Measurements from ENCODE around the gene PTPN3.

Gene PTPN3

DNA sequence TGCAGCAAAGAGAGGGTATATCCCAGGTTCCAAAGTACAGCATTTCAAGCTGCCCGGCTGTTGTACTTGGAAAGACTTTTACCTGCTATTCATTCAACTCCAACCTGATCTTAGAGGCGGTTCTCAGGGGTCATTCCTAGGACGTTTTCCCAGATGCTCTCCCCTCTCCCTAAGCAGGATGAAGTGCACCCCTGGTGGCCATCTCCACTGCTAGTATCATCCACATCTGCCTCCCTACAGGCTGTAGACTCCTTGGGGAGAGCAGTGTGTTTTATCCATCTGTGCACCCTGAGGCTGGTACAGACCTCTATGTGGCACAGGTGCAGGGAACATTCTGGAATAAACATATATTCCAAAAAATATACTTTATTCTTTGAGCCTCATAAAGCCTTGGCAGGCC is 56.8 kb downstream of the PTPN3 start:
- Histone ChIP-seq H2BK12ac (ENCODE audit: low read length in 2 of 2) (no peak overlapping the region), H4K91ac (ENCODE audit: low read length) (no peak overlapping the region), H3K4me1 (ENCODE audit: control insufficient read depth, insufficient read depth, low read depth, low read length) (no peaks in the 10 kb centered on the region), H2BK5ac (ENCODE audit: low read depth, low read length, poor library complexity, severe bottlenecking) (no peak overlapping the region), H3K9ac (ENCODE audit: low read length) (peak overlapping the region; percentile 65), H3K27ac (ENCODE audit: low read length, poor library complexity, severe bottlenecking) (no peak overlapping the region), H3K18ac (ENCODE audit: low read depth in 1 of 2, low read length in 2 of 2) (no peak overlapping the region), H3K4me2 (ENCODE audit: low read length, poor library complexity, severe bottlenecking) (no peak overlapping the region), H2BK15ac (ENCODE audit: low read depth, poor library complexity, severe bottlenecking) (no peak overlapping the region), H2BK120ac (ENCODE audit: low read depth, low read length) (no peak overlapping the region), H3K36me3 (ENCODE audit: control insufficient read depth in 1 of 2, insufficient read depth in 2 of 2, low read depth in 1 of 2, low read length in 2 of 2) (peaks cover 0 to 42% of the 10 kb centered on the region in 2 experiments), H3K27me3 (ENCODE audit: control insufficient read depth in 1 of 2, insufficient read depth in 1 of 2, low read length in 2 of 2) (peaks cover 0 to 16% of the 10 kb centered on the region in 2 experiments), H2AFZ (ENCODE audit: low read depth, low read length) (no peak overlapping the region), H3K4me3 (ENCODE audit: insufficient read depth in 1 of 2, low read depth in 1 of 2, low read length in 2 of 2) (no peak overlapping the region), H3K79me1 (replicated peaks; ENCODE audit: low read length, poor library complexity, severe bottlenecking) (peaks cover 8% of the 10 kb centered on the region), H2AK5ac (ENCODE audit: low read length, severe bottlenecking) (no peak overlapping the region), H3K9me3 (ENCODE audit: control insufficient read depth, low read length) (no peaks in the 10 kb centered on the region), H3K14ac (ENCODE audit: low read length in 2 of 2) (no peak overlapping the region), H3K4ac (ENCODE audit: low read depth in 1 of 2, low read length in 2 of 2) (no peak overlapping the region), H3K23ac (ENCODE audit: low read length in 2 of 2) (no peak overlapping the region), H4K8ac (ENCODE audit: low read length) (no peak overlapping the region)
- peak; percentile 20 for DNase-seq
- 56% methylated on average over 3 of the region's 3 CpGs for WGBS

- Histone ChIP-seq H3K4me1 (ENCODE audit: control insufficient read depth, insufficient read depth, low read depth, low read length) (no peaks in the 10 kb centered on the region), H3K4me2 (ENCODE audit: low read length, poor library complexity, severe bottlenecking) (no peak overlapping the region), H3K23ac (ENCODE audit: low read length in 2 of 2) (no peak overlapping the region), H3K4me3 (ENCODE audit: insufficient read depth in 1 of 2, low read depth in 1 of 2, low read length in 2 of 2) (no peak overlapping the region), H3K9me3 (ENCODE audit: control insufficient read depth, low read length) (no peaks in the 10 kb centered on the region), H2BK120ac (ENCODE audit: low read depth, low read length) (no peak overlapping the region), H3K14ac (ENCODE audit: low read length in 2 of 2) (no peak overlapping the region), H3K27me3 (ENCODE audit: control insufficient read depth in 1 of 2, insufficient read depth in 1 of 2, low read length in 2 of 2) (peaks cover 0 to 16% of the 10 kb centered on the region in 2 experiments), H2BK5ac (ENCODE audit: low read depth, low read length, poor library complexity, severe bottlenecking) (no peak overlapping the region), H4K8ac (ENCODE audit: low read length) (no peak overlapping the region), H3K36me3 (ENCODE audit: control insufficient read depth in 1 of 2, insufficient read depth in 2 of 2, low read depth in 1 of 2, low read length in 2 of 2) (peaks cover 0 to 38% of the 10 kb centered on the region in 2 experiments), H2BK12ac (ENCODE audit: low read length in 2 of 2) (no peak overlapping the region), H2AK5ac (ENCODE audit: low read length, severe bottlenecking) (no peak overlapping the region), H2BK15ac (ENCODE audit: low read depth, poor library complexity, severe bottlenecking) (no peak overlapping the region), H3K4ac (ENCODE audit: low read depth in 1 of 2, low read length in 2 of 2) (no peak overlapping the region), H3K18ac (ENCODE audit: low read depth in 1 of 2, low read length in 2 of 2) (no peak overlapping the region), H3K9ac (ENCODE audit: low read length) (peak overlapping the region; percentile 65), H3K79me1 (replicated peaks; ENCODE audit: low read length, poor library complexity, severe bottlenecking) (peaks cover 7% of the 10 kb centered on the region), H2AFZ (ENCODE audit: low read depth, low read length) (no peak overlapping the region), H3K27ac (ENCODE audit: low read length, poor library complexity, severe bottlenecking) (no peak overlapping the region), H4K91ac (ENCODE audit: low read length) (no peak overlapping the region)
- DNase-seq, result peak; percentile 91
- 13% methylated on average over 4 of the region's 4 CpGs for WGBS
Observed at GRCh38 chr9:109440797-109441287, 57.3 kb downstream of the PTPN3 start.

DNA sequence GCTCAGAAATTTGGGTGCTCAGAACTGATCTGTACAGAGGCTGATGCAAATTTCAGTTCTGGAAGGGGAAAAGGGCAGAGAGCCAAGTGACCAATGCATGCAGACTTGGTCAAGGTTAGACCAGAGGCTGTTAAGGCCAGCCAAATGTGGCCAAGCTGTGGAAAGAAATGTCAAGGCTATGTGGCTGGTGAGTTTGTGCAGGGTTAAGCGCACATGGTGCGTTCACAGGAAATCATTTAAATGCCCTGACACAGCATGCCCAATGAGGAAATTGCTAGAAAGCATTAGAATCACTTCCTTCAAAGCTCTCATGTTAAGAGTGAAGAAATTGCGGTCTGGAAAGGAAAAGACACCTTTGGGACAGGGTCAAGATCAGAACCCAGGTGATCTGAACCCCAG is 58.0 kb downstream of the PTPN3 start:
- peaks cover 8% of the 10 kb centered on the region for H3K79me1 ChIP-seq (replicated peaks; ENCODE audit: low read length, poor library complexity, severe bottlenecking)
- no peak overlapping the region for H3K4ac ChIP-seq (ENCODE audit: low read depth in 1 of 2, low read length in 2 of 2)
- no peak overlapping the region for H3K27ac ChIP-seq (ENCODE audit: low read length, poor library complexity, severe bottlenecking)
- no peak overlapping the region for H2BK12ac ChIP-seq (ENCODE audit: low read length in 2 of 2)
- H3K4me1 ChIP-seq (ENCODE audit: control insufficient read depth, insufficient read depth, low read depth, low read length), result no peaks in the 10 kb centered on the region
- peaks cover 0 to 16% of the 10 kb centered on the region in 2 experiments for H3K27me3 ChIP-seq (ENCODE audit: control insufficient read depth in 1 of 2, insufficient read depth in 1 of 2, low read length in 2 of 2)
- H2BK5ac ChIP-seq (ENCODE audit: low read depth, low read length, poor library complexity, severe bottlenecking), result no peak overlapping the region
- no peak overlapping the region for H3K23ac ChIP-seq (ENCODE audit: low read length in 2 of 2)
- peak overlapping the region; percentile 9 for H3K9ac ChIP-seq (ENCODE audit: low read length)
- H4K8ac ChIP-seq (ENCODE audit: low read length), result no peak overlapping the region
- no peak overlapping the region for H2BK15ac ChIP-seq (ENCODE audit: low read depth, poor library complexity, severe bottlenecking)
- no peak overlapping the region for H3K18ac ChIP-seq (ENCODE audit: low read depth in 1 of 2, low read length in 2 of 2)
- H4K91ac ChIP-seq (ENCODE audit: low read length), result no peak overlapping the region
- no peak overlapping the region for H3K4me2 ChIP-seq (ENCODE audit: low read length, poor library complexity, severe bottlenecking)
- no peak overlapping the region for H3K14ac ChIP-seq (ENCODE audit: low read length in 2 of 2)
- no peak overlapping the region for H2AK5ac ChIP-seq (ENCODE audit: low read length, severe bottlenecking)
- no peak overlapping the region for H2BK120ac ChIP-seq (ENCODE audit: low read depth, low read length)
- DNase-seq, result no peak
- no peak overlapping the region for H2AFZ ChIP-seq (ENCODE audit: low read depth, low read length)
- whole genome bisulfite sequencing, result 72% methylated on average over 3 of the region's 3 CpGs
- H3K9me3 ChIP-seq (ENCODE audit: control insufficient read depth, low read length), result no peaks in the 10 kb centered on the region
- peaks cover 0 to 41% of the 10 kb centered on the region in 2 experiments for H3K36me3 ChIP-seq (ENCODE audit: control insufficient read depth in 1 of 2, insufficient read depth in 2 of 2, low read depth in 1 of 2, low read length in 2 of 2)
- no peak overlapping the region for H3K4me3 ChIP-seq (ENCODE audit: insufficient read depth in 1 of 2, low read depth in 1 of 2, low read length in 2 of 2)

DNA sequence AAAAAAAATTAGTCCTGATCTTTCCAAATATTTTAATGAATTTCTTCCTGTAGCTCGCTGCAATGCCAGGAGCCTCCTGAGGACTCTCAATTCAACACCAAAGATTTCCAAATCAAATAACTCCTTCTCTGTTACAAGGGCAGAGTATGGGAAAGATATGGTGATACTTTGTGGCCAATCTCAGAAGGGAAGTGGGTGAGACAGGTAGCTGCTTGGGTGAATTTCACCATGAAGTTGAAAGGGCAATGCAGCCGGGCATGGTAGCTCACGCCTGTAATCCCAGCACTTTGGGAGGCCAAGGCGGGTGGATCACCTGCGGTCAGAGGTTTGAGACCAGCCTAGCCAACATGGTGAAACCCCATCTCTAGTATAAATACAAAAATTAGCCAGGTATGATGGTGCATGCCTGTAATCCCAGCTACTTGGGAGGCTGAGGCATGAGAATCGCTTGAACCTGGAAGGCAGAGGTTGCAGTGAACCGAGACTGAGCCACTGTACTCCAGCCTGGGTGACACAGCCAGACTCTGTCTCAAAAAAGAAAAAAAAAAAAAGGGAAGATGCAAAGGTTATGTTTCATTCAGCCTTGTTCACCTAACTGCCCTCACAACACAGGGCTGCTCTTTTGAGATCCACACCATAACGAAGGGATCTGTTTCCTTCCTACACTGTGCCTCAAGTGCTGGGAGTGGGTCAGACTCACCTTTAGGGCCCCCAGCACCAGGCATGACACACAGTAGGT is 58.6 kb downstream of the PTPN3 start:
- H3K4me2 ChIP-seq (ENCODE audit: low read length, poor library complexity, severe bottlenecking), result no peak overlapping the region
- H2BK5ac ChIP-seq (ENCODE audit: low read depth, low read length, poor library complexity, severe bottlenecking), result no peak overlapping the region
- H4K91ac ChIP-seq (ENCODE audit: low read length), result no peak overlapping the region
- no peak overlapping the region for H3K9ac ChIP-seq (ENCODE audit: low read length)
- DNase-seq, result no peak
- no peak overlapping the region for H2AFZ ChIP-seq (ENCODE audit: low read depth, low read length)
- no peak overlapping the region for H3K27ac ChIP-seq (ENCODE audit: low read length, poor library complexity, severe bottlenecking)
- no peak overlapping the region for H2BK12ac ChIP-seq (ENCODE audit: low read length in 2 of 2)
- H2AK5ac ChIP-seq (ENCODE audit: low read length, severe bottlenecking), result no peak overlapping the region
- H3K14ac ChIP-seq (ENCODE audit: low read length in 2 of 2), result no peak overlapping the region
- peaks cover 0 to 39% of the 10 kb centered on the region in 2 experiments for H3K36me3 ChIP-seq (ENCODE audit: control insufficient read depth in 1 of 2, insufficient read depth in 2 of 2, low read depth in 1 of 2, low read length in 2 of 2)
- H3K23ac ChIP-seq (ENCODE audit: low read length in 2 of 2), result no peak overlapping the region
- peaks cover 9% of the 10 kb centered on the region for H3K79me1 ChIP-seq (replicated peaks; ENCODE audit: low read length, poor library complexity, severe bottlenecking)
- no peak overlapping the region for H3K4me3 ChIP-seq (ENCODE audit: insufficient read depth in 1 of 2, low read depth in 1 of 2, low read length in 2 of 2)
- H2BK15ac ChIP-seq (ENCODE audit: low read depth, poor library complexity, severe bottlenecking), result no peak overlapping the region
- H3K4ac ChIP-seq (ENCODE audit: low read depth in 1 of 2, low read length in 2 of 2), result no peak overlapping the region
- WGBS, result 90% methylated on average over 5 of the region's 8 CpGs
- no peak overlapping the region for H2BK120ac ChIP-seq (ENCODE audit: low read depth, low read length)
- H3K27me3 ChIP-seq (ENCODE audit: control insufficient read depth in 1 of 2, insufficient read depth in 1 of 2, low read length in 2 of 2), result peaks cover 0 to 11% of the 10 kb centered on the region in 2 experiments
- no peak overlapping the region for H4K8ac ChIP-seq (ENCODE audit: low read length)
- no peaks in the 10 kb centered on the region for H3K9me3 ChIP-seq (ENCODE audit: control insufficient read depth, low read length)
- H3K18ac ChIP-seq (ENCODE audit: low read depth in 1 of 2, low read length in 2 of 2), result no peak overlapping the region
- H3K4me1 ChIP-seq (ENCODE audit: control insufficient read depth, insufficient read depth, low read depth, low read length), result no peaks in the 10 kb centered on the region
